SK-N-SH treated with all-trans-retinoic acid at 6 μM for 48 hours (cell line): ENCODE measurements around the gene SKAP2.

ENCODE experiments used
- PPARA ChIP-seq: fragments of 250-450 bp; sonication (Bioruptor Pico); IDR thresholded peaks from 2 replicates; pipeline ENCODE4 v1.5.0; 2020; ENCODE audit warnings: mild to moderate bottlenecking, borderline replicate concordance
- ZFP30 ChIP-seq: fragments of 450-650 bp; formaldehyde crosslinking; IDR thresholded peaks from 2 replicates; pipeline ENCODE4 v1.5.0; 2022; ENCODE audit warnings: mild to moderate bottlenecking, moderate library complexity
- ZNF70 ChIP-seq: fragments of 450-650 bp; formaldehyde crosslinking; IDR thresholded peaks from 2 replicates; pipeline ENCODE4 v1.5.0; 2020; ENCODE audit warnings: mild to moderate bottlenecking, moderate library complexity
- TF ChIP-seq, protein P1 (sequence below): fragments of 250-450 bp; sonication (Bioruptor Pico); IDR thresholded peaks from 2 replicates; pipeline ENCODE4 v1.5.1; 2021; ENCODE audit warnings: mild to moderate bottlenecking, moderate library complexity

DNA sequence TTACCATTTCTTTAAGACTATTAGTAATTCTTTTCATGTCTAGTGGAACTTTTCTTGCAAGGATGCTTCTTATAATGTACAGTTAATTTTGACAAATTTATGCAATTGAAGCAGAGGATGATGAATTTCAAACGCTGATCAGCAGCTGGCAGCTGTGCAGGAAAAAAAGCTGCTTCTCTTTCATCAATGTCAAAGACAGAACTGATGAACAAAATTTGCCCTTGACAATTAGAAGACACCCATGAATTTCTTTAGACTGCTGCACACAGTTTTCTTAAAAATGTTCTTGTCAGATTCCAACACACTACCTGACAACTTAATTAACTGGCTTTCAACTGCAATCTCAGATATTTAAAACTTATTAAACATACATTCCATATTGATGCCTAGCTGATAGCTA is 138.3 kb downstream of the SKAP2 start:
- TF ChIP-seq, protein P1, sequence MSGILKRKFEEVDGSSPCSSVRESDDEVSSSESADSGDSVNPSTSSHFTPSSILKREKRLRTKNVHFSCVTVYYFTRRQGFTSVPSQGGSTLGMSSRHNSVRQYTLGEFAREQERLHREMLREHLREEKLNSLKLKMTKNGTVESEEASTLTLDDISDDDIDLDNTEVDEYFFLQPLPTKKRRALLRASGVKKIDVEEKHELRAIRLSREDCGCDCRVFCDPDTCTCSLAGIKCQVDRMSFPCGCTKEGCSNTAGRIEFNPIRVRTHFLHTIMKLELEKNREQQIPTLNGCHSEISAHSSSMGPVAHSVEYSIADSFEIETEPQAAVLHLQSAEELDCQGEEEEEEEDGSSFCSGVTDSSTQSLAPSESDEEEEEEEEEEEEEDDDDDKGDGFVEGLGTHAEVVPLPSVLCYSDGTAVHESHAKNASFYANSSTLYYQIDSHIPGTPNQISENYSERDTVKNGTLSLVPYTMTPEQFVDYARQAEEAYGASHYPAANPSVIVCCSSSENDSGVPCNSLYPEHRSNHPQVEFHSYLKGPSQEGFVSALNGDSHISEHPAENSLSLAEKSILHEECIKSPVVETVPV (CRISPR knock-in tag): no peak
- no peak for TF ChIP-seq PPARA (CRISPR knock-in tag)
- TF ChIP-seq ZNF70 (CRISPR knock-in tag): no peak
- no peak for TF ChIP-seq ZFP30 (CRISPR knock-in tag)
